ENCODE measurements around the gene FN1. TPM values are rescaled to one million over a fixed set of nuclear protein-coding genes. Genes with fewer than 3 reads are reported as not detected.

Gene FN1
- total RNA-seq, 1 donor from 2014 or later: 52.0 TPM

DNA sequence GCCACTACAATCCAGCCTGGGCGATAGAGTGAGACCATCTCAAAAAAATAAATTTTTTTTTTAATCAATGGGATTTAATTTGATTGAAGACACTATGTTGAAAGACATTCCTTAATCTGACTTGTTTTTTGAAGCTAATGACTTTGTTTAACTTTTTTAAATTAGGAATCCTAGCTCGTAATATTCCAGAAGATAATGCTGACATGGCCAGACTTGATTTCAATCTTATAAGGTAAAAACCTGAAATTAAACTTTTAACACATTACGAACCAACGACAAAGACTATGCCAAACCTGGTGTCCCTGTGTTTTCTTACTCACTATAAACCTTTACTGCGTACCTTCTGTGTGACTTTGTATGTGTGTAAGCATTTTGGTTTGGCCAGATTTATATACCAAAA is 116.4 kb downstream of the FN1 start:
- Histone ChIP-seq H3K79me2 (ENCODE audit: low read depth) (peaks cover 92% of the 10 kb centered on the region), H3K27ac (no peak overlapping the region), H3F3A (ENCODE audit: low read depth) (no peaks in the 10 kb centered on the region), H3K36me3 (peaks cover 21% of the 10 kb centered on the region), H3K27me3 (no peaks in the 10 kb centered on the region), H4K20me1 (ENCODE audit: low read depth) (peaks cover 11% of the 10 kb centered on the region), H3K9ac (no peak overlapping the region), H3K9me3 (ENCODE audit: low read depth) (no peaks in the 10 kb centered on the region), H3K4me2 (no peak overlapping the region), H2AFZ (replicated peaks) (no peak overlapping the region), H3K4me1 (no peaks in the 10 kb centered on the region), H3K4me3 (no peak overlapping the region)
- H3K4me3 Mint-ChIP-seq: no peak overlapping the region
- TF ChIP-seq, protein P1, sequence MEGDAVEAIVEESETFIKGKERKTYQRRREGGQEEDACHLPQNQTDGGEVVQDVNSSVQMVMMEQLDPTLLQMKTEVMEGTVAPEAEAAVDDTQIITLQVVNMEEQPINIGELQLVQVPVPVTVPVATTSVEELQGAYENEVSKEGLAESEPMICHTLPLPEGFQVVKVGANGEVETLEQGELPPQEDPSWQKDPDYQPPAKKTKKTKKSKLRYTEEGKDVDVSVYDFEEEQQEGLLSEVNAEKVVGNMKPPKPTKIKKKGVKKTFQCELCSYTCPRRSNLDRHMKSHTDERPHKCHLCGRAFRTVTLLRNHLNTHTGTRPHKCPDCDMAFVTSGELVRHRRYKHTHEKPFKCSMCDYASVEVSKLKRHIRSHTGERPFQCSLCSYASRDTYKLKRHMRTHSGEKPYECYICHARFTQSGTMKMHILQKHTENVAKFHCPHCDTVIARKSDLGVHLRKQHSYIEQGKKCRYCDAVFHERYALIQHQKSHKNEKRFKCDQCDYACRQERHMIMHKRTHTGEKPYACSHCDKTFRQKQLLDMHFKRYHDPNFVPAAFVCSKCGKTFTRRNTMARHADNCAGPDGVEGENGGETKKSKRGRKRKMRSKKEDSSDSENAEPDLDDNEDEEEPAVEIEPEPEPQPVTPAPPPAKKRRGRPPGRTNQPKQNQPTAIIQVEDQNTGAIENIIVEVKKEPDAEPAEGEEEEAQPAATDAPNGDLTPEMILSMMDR (IDR thresholded peaks at IDR 0.05): no peak
- TF ChIP-seq EZH2phosphoT487 (IDR thresholded peaks at IDR 0.05) (no peak), EZH2 (IDR thresholded peaks at IDR 0.05) (no peak)
- H3K27me3 Mint-ChIP-seq (ENCODE audit: insufficient read depth, low read depth): no peaks in the 10 kb centered on the region
- no peak overlapping the region for H3K27ac Mint-ChIP-seq
- no peaks in the 10 kb centered on the region for H3K4me1 Mint-ChIP-seq
- H3K9me3 Mint-ChIP-seq: no peaks in the 10 kb centered on the region
- H3K36me3 Mint-ChIP-seq: peaks cover 52% of the 10 kb centered on the region
- no peak for DNase-seq (ENCODE audit: low spot score)

DNA sequence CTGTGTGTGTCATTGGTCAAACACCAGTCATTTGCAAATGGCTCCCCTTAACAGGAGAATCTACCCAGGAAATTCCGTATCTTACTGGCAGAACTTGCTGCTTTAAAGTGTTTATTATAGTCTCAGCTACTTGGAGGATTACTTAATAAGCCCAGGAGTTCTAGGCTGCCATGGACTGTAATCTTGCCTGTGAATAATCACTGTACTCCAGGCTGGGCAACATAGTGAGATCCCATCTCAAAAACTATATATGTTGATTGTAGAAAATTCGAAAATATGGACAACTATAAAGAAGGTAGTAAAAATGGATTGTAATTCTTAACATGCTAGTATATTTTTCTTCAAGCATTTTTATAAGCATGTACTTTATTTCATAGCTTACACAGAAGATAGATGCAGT is 119.5 kb downstream of the FN1 start:
- H3K79me2 ChIP-seq (ENCODE audit: low read depth): peaks cover 86% of the 10 kb centered on the region
- no peak overlapping the region for H3K27ac Mint-ChIP-seq
- H3F3A ChIP-seq (ENCODE audit: low read depth): no peaks in the 10 kb centered on the region
- no peak overlapping the region for H3K27ac ChIP-seq
- no peak for TF ChIP-seq EZH2 (IDR thresholded peaks at IDR 0.05)
- no peak for TF ChIP-seq EZH2phosphoT487 (IDR thresholded peaks at IDR 0.05)
- TF ChIP-seq, protein P1 (IDR thresholded peaks at IDR 0.05): no peak
- no peak for DNase-seq (ENCODE audit: low spot score)
- no peaks in the 10 kb centered on the region for H3K27me3 Mint-ChIP-seq (ENCODE audit: insufficient read depth, low read depth)
- H3K9ac ChIP-seq: no peak overlapping the region
- H3K9me3 Mint-ChIP-seq: no peaks in the 10 kb centered on the region
- H3K4me3 ChIP-seq: no peak overlapping the region
- peaks cover 32% of the 10 kb centered on the region for H3K36me3 ChIP-seq
- H3K4me1 ChIP-seq: peaks cover 12% of the 10 kb centered on the region
- H3K4me3 Mint-ChIP-seq: no peak overlapping the region
- no peak overlapping the region for H2AFZ ChIP-seq (replicated peaks)
- H4K20me1 ChIP-seq (ENCODE audit: low read depth): no peaks in the 10 kb centered on the region
- H3K4me2 ChIP-seq: no peak overlapping the region
- no peaks in the 10 kb centered on the region for H3K9me3 ChIP-seq (ENCODE audit: low read depth)
- H3K36me3 Mint-ChIP-seq: peaks cover 48% of the 10 kb centered on the region
- H3K4me1 Mint-ChIP-seq: peaks cover 10% of the 10 kb centered on the region
- no peaks in the 10 kb centered on the region for H3K27me3 ChIP-seq

DNA sequence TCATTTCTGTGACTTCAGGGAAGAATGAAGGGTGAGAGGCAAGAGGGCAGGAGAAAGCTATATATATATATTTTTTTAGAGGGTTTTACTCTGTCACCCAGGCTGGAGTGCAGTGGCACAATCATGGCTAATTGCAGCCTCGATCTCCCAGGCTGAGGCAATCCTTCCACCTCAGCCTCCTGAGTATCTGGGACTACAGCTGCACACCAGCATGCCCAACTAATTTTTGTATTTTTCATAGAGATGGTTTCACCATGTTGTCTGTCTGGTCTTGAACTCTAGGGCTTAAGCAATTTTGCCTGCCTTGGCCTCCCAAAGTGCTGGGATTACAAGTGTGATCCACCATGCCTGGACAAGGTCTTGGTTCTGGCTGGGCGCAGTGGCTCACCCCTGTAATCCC is 120.6 kb downstream of the FN1 start:
- TF ChIP-seq EZH2 (IDR thresholded peaks at IDR 0.05) (no peak), EZH2phosphoT487 (IDR thresholded peaks at IDR 0.05) (no peak)
- TF ChIP-seq, protein P1 (IDR thresholded peaks at IDR 0.05): no peak
- no peak for DNase-seq (ENCODE audit: low spot score)
- no peaks in the 10 kb centered on the region for H3K27me3 Mint-ChIP-seq (ENCODE audit: insufficient read depth, low read depth)
- Histone ChIP-seq H3K79me2 (ENCODE audit: low read depth) (peaks cover 77% of the 10 kb centered on the region), H3K4me2 (no peak overlapping the region), H3K9me3 (ENCODE audit: low read depth) (no peaks in the 10 kb centered on the region), H3F3A (ENCODE audit: low read depth) (no peaks in the 10 kb centered on the region), H3K27me3 (no peaks in the 10 kb centered on the region), H3K36me3 (peaks cover 32% of the 10 kb centered on the region), H3K27ac (no peak overlapping the region), H3K4me3 (no peak overlapping the region), H3K9ac (no peak overlapping the region), H4K20me1 (ENCODE audit: low read depth) (no peaks in the 10 kb centered on the region), H3K4me1 (peaks cover 12% of the 10 kb centered on the region), H2AFZ (replicated peaks) (no peak overlapping the region)
- H3K27ac Mint-ChIP-seq: no peak overlapping the region
- H3K4me1 Mint-ChIP-seq: peaks cover 10% of the 10 kb centered on the region
- H3K36me3 Mint-ChIP-seq: peaks cover 40% of the 10 kb centered on the region
- H3K4me3 Mint-ChIP-seq: no peak overlapping the region
- H3K9me3 Mint-ChIP-seq: no peaks in the 10 kb centered on the region
